ENCODE data around the gene DAAM2. TPM values are rescaled to one million over a fixed set of nuclear protein-coding genes. Genes with fewer than 3 reads are reported as not detected.

The DAAM2 gene
- polyA plus RNA-seq, 4 donors = 0.89 to 12.9 (median 7.6) TPM

DNA sequence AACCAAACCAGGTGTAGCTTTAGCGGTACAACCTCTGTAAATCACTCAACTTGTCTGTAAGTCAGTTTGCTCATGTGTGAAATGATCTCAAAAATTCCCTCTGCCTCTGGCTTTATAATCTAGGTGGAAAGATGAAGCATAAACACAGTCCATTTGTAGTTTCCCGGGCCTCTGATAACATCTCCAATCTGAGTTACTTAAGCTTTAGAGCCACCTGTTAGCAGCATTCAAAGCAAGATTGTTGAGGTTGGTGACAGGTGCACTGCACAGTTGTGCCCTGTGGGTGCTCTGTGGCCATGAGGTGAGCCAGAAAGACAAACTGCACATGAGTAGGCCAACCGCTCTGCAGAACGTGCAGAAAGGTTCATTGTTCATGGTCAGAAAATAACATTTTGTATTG is 88.4 kb downstream of the DAAM2 start:
- H3K27me3 ChIP-seq (ENCODE audit: control insufficient read depth in 3 of 3, insufficient read depth in 3 of 3, low read length in 3 of 3) = peaks cover 0 to 3% (median 0%) of the 10 kb centered on the region in 3 donors
- WGBS, 3 donors = 14 to 53% (median 19%) methylated on average over 4 of the region's 4 CpGs
- no peak overlapping the region for H3K27ac ChIP-seq (ENCODE audit: low read depth in 1 of 3, low read length in 2 of 3)
- H3K4me1 ChIP-seq (ENCODE audit: control insufficient read depth in 3 of 3, insufficient read depth in 2 of 3, low read depth in 1 of 3, low read length in 2 of 3) = peaks cover 0 to 6% (median 0%) of the 10 kb centered on the region in 3 donors
- peaks cover 0 to 7% (median 4%) of the 10 kb centered on the region in 3 donors for H3K36me3 ChIP-seq (ENCODE audit: control insufficient read depth in 3 of 3, insufficient read depth in 2 of 3, low read depth in 1 of 3, low read length in 3 of 3)
- no peaks in the 10 kb centered on the region for H3K9me3 ChIP-seq (ENCODE audit: control insufficient read depth in 2 of 2, insufficient read depth in 1 of 2, low read depth in 1 of 2, low read length in 1 of 2)
- DNase-seq (no peak), FAIRE-seq (no peak)
- no peak overlapping the region for H3K4me3 ChIP-seq (ENCODE audit: low read depth in 1 of 3, low read length in 3 of 3)

- Histone ChIP-seq H3K4me3 (ENCODE audit: low read depth in 1 of 3, low read length in 3 of 3) (no peak overlapping the region), H3K9me3 (ENCODE audit: control insufficient read depth in 2 of 2, insufficient read depth in 1 of 2, low read depth in 1 of 2, low read length in 1 of 2) (no peaks in the 10 kb centered on the region), H3K27ac (ENCODE audit: low read depth in 1 of 3, low read length in 2 of 3) (peak overlapping the region in 1 of 3 donors; percentile 3), H3K36me3 (ENCODE audit: control insufficient read depth in 3 of 3, insufficient read depth in 2 of 3, low read depth in 1 of 3, low read length in 3 of 3) (peaks cover 0 to 9% (median 4%) of the 10 kb centered on the region in 3 donors), H3K27me3 (ENCODE audit: control insufficient read depth in 3 of 3, insufficient read depth in 3 of 3, low read length in 3 of 3) (peaks cover 0 to 3% (median 0%) of the 10 kb centered on the region in 3 donors), H3K4me1 (ENCODE audit: control insufficient read depth in 3 of 3, insufficient read depth in 2 of 3, low read depth in 1 of 3, low read length in 2 of 3) (peaks cover 0 to 6% (median 0%) of the 10 kb centered on the region in 3 donors)
- FAIRE-seq (no peak), DNase-seq (no peak)
- WGBS, 3 donors = 69 to 84% (median 81%) methylated on average over 16 of the region's 16 CpGs
Observed at GRCh38 chr6:39881851-39882530, 89.8 kb downstream of the DAAM2 start.

- Histone ChIP-seq H3K27ac (ENCODE audit: low read depth in 1 of 3, low read length in 2 of 3) (peak overlapping the region in 1 of 3 donors; percentile 3), H3K36me3 (ENCODE audit: control insufficient read depth in 3 of 3, insufficient read depth in 2 of 3, low read depth in 1 of 3, low read length in 3 of 3) (peaks cover 0 to 9% (median 4%) of the 10 kb centered on the region in 3 donors), H3K4me3 (ENCODE audit: low read depth in 1 of 3, low read length in 3 of 3) (no peak overlapping the region), H3K9me3 (ENCODE audit: control insufficient read depth in 2 of 2, insufficient read depth in 1 of 2, low read depth in 1 of 2, low read length in 1 of 2) (no peaks in the 10 kb centered on the region), H3K4me1 (ENCODE audit: control insufficient read depth in 3 of 3, insufficient read depth in 2 of 3, low read depth in 1 of 3, low read length in 2 of 3) (peaks cover 0 to 10% (median 0%) of the 10 kb centered on the region in 3 donors), H3K27me3 (ENCODE audit: control insufficient read depth in 3 of 3, insufficient read depth in 3 of 3, low read length in 3 of 3) (peaks cover 0 to 3% (median 0%) of the 10 kb centered on the region in 3 donors)
- DNase-seq = peak in 1 of 2 donors; percentile 41
- 66 to 83% (median 77%) methylated on average over 8 of the region's 8 CpGs for WGBS, 3 donors
- no peak for FAIRE-seq
Observed at GRCh38 chr6:39882531-39882899, 90.3 kb downstream of the DAAM2 start.

DNA sequence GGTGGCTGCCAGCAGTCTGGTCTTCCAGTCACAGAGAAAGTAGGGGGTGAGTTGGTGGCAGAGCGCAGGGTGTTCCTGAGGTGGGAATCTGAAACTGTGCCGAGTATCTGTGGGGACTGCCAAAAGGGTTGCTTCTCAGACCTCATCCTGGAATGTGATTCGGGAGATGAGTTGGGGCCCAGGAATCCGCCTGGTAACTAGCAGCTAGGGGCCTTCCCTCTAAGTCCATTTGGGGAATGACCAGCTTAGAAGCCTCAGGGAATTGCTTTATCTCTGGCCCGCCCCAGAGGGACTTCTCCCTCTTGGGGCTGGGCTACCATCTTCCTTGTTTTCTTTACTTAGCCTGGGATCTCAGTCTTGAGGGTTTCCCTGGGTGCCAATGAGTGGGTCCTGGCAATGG is 92.5 kb downstream of the DAAM2 start:
- WGBS, 3 donors = 76 to 86% (median 79%) methylated on average over 5 of the region's 5 CpGs
- no peak overlapping the region for H3K4me3 ChIP-seq (ENCODE audit: low read depth in 1 of 3, low read length in 3 of 3)
- FAIRE-seq = no peak
- peak overlapping the region in 1 of 3 donors; percentile 30 for H3K27ac ChIP-seq (ENCODE audit: low read depth in 1 of 3, low read length in 2 of 3)
- H3K27me3 ChIP-seq (ENCODE audit: control insufficient read depth in 3 of 3, insufficient read depth in 3 of 3, low read length in 3 of 3) = peaks cover 0 to 3% (median 0%) of the 10 kb centered on the region in 3 donors
- no peak for DNase-seq
- no peaks in the 10 kb centered on the region for H3K9me3 ChIP-seq (ENCODE audit: control insufficient read depth in 2 of 2, insufficient read depth in 1 of 2, low read depth in 1 of 2, low read length in 1 of 2)
- H3K4me1 ChIP-seq (ENCODE audit: control insufficient read depth in 3 of 3, insufficient read depth in 2 of 3, low read depth in 1 of 3, low read length in 2 of 3) = peaks cover 0 to 16% (median 0%) of the 10 kb centered on the region in 3 donors
- H3K36me3 ChIP-seq (ENCODE audit: control insufficient read depth in 3 of 3, insufficient read depth in 2 of 3, low read depth in 1 of 3, low read length in 3 of 3) = peaks cover 0 to 7% (median 2%) of the 10 kb centered on the region in 3 donors

DNA sequence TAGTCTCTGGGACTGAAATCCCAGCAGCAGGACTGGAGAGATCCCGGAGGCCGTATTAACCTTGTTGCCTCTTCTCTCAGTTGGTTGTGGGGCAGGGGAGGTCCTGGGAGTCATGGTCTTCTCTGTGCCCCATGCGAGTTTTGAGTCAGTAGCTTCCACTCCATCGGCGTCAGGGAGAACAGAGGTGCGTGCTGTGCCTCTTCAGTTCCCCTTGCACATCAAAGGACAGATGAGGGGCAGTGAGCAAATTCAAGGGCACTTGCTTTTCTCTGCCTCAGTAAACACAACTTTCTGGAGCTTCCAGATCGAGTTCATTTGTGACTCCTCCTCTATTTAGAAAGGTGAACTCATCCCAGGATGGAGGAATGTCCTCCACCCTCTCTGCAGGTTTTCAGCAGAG is 93.5 kb downstream of the DAAM2 start:
- 81 to 84% (median 82%) methylated on average over 7 of the region's 7 CpGs for WGBS, 3 donors

DNA sequence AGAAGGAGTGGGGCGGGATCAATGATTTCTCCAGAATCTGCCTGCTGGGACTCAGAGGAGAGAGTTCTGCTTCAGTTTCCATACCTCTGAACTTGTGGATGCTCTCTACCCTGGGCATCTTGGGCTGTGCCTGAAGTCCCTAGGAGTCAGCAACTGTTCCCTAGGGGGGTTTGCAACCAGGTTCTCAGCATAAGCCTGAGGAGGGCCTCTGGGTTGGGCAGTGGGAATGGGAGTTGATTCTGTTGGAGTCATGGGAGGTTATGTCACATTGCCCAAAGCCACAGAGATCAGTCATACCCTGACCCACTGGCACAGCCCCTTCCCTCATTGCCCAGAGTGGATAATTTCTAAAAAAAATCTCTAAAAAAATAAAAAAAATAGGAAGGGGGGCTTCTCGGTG is 94.7 kb downstream of the DAAM2 start:
- no peak overlapping the region for H3K4me3 ChIP-seq (ENCODE audit: low read depth in 1 of 3, low read length in 3 of 3)
- peaks cover 0 to 16% (median 0%) of the 10 kb centered on the region in 3 donors for H3K4me1 ChIP-seq (ENCODE audit: control insufficient read depth in 3 of 3, insufficient read depth in 2 of 3, low read depth in 1 of 3, low read length in 2 of 3)
- no peak for DNase-seq
- H3K36me3 ChIP-seq (ENCODE audit: control insufficient read depth in 3 of 3, insufficient read depth in 2 of 3, low read depth in 1 of 3, low read length in 3 of 3) = peaks cover 0 to 11% (median 5%) of the 10 kb centered on the region in 3 donors
- H3K27ac ChIP-seq (ENCODE audit: low read depth in 1 of 3, low read length in 2 of 3) = peak overlapping the region in 1 of 3 donors; percentile 63
- H3K9me3 ChIP-seq (ENCODE audit: control insufficient read depth in 2 of 2, insufficient read depth in 1 of 2, low read depth in 1 of 2, low read length in 1 of 2) = no peaks in the 10 kb centered on the region
- peaks cover 0 to 3% (median 0%) of the 10 kb centered on the region in 3 donors for H3K27me3 ChIP-seq (ENCODE audit: control insufficient read depth in 3 of 3, insufficient read depth in 3 of 3, low read length in 3 of 3)
- no peak for FAIRE-seq
- WGBS, 3 donors = 47 to 91% (median 72%) methylated on average over 2 of the region's 2 CpGs

More for the DNA sequence above, 93.5 kb downstream of the DAAM2 start:
- H3K9me3 ChIP-seq (ENCODE audit: control insufficient read depth in 2 of 2, insufficient read depth in 1 of 2, low read depth in 1 of 2, low read length in 1 of 2) = no peaks in the 10 kb centered on the region
- H3K36me3 ChIP-seq (ENCODE audit: control insufficient read depth in 3 of 3, insufficient read depth in 2 of 3, low read depth in 1 of 3, low read length in 3 of 3) = peaks cover 0 to 7% (median 2%) of the 10 kb centered on the region in 3 donors
- H3K27me3 ChIP-seq (ENCODE audit: control insufficient read depth in 3 of 3, insufficient read depth in 3 of 3, low read length in 3 of 3) = peaks cover 0 to 3% (median 0%) of the 10 kb centered on the region in 3 donors
- no peak for DNase-seq
- peak overlapping the region in 1 of 3 donors; percentile 7 for H3K27ac ChIP-seq (ENCODE audit: low read depth in 1 of 3, low read length in 2 of 3)
- FAIRE-seq = no peak
- H3K4me1 ChIP-seq (ENCODE audit: control insufficient read depth in 3 of 3, insufficient read depth in 2 of 3, low read depth in 1 of 3, low read length in 2 of 3) = peaks cover 0 to 16% (median 0%) of the 10 kb centered on the region in 3 donors
- no peak overlapping the region for H3K4me3 ChIP-seq (ENCODE audit: low read depth in 1 of 3, low read length in 3 of 3)

DNA sequence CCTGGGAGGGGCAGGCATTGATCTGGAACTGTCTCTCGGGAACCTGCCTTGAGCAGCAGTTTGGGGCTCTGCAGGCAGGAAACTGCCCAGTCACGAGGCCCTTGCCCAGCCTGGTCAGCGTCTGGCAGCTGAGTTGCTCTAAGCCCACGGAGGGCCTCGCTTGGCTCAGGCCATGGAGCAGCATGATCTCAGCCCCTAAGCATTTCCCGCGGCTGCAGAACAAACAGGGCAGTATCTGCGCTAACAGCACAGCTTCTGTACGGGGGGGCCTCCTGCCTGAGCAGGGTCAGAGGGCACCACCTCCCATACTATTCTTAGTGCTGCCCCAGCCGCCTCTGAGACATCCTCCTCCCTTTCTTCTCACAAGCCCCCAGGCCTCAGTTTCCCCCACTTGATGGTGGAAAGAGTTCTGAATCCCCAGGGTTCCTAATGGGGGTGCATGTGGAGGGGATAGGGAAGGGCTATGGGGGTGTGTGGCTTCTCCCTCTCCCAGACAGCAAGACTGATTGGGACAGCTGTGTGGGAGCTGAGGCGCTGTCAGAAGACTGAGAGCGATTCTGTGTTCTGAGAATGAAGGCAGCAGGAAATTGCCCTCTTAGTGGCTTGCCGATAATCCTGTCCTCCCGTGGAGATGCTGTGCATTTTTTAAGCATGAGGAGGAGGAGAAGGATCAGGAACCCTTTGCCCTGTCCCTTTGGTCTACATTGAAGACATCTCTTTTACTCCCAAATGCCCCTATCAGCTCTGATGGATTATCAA is 95.7 kb downstream of the DAAM2 start:
- peak overlapping the region in 2 of 3 donors; percentile 28 to 63 for H3K27ac ChIP-seq (ENCODE audit: low read depth in 1 of 3, low read length in 2 of 3)

GRCh38 chr6:39889229-39889628 is 97.1 kb downstream of the DAAM2 start:
- Histone ChIP-seq H3K27me3 (ENCODE audit: control insufficient read depth in 3 of 3, insufficient read depth in 3 of 3, low read length in 3 of 3) (no peaks in the 10 kb centered on the region), H3K36me3 (ENCODE audit: control insufficient read depth in 3 of 3, insufficient read depth in 2 of 3, low read depth in 1 of 3, low read length in 3 of 3) (peaks cover 0 to 11% (median 5%) of the 10 kb centered on the region in 3 donors), H3K9me3 (ENCODE audit: control insufficient read depth in 2 of 2, insufficient read depth in 1 of 2, low read depth in 1 of 2, low read length in 1 of 2) (no peaks in the 10 kb centered on the region), H3K4me1 (ENCODE audit: control insufficient read depth in 3 of 3, insufficient read depth in 2 of 3, low read depth in 1 of 3, low read length in 2 of 3) (peaks cover 0 to 9% (median 0%) of the 10 kb centered on the region in 3 donors), H3K27ac (ENCODE audit: low read depth in 1 of 3, low read length in 2 of 3) (no peak overlapping the region), H3K4me3 (ENCODE audit: low read depth in 1 of 3, low read length in 3 of 3) (no peak overlapping the region)
- 73 to 74% (median 74%) methylated on average over 2 of the region's 2 CpGs for WGBS, 3 donors
- DNase-seq = no peak
- FAIRE-seq = no peak

More for the DNA sequence above, 95.7 kb downstream of the DAAM2 start:
- Histone ChIP-seq H3K36me3 (ENCODE audit: control insufficient read depth in 3 of 3, insufficient read depth in 2 of 3, low read depth in 1 of 3, low read length in 3 of 3) (peaks cover 0 to 11% (median 5%) of the 10 kb centered on the region in 3 donors), H3K4me3 (ENCODE audit: low read depth in 1 of 3, low read length in 3 of 3) (no peak overlapping the region), H3K4me1 (ENCODE audit: control insufficient read depth in 3 of 3, insufficient read depth in 2 of 3, low read depth in 1 of 3, low read length in 2 of 3) (peaks cover 0 to 12% (median 0%) of the 10 kb centered on the region in 3 donors), H3K9me3 (ENCODE audit: control insufficient read depth in 2 of 2, insufficient read depth in 1 of 2, low read depth in 1 of 2, low read length in 1 of 2) (no peaks in the 10 kb centered on the region), H3K27me3 (ENCODE audit: control insufficient read depth in 3 of 3, insufficient read depth in 3 of 3, low read length in 3 of 3) (peaks cover 0 to 3% (median 0%) of the 10 kb centered on the region in 3 donors)
- peak in 1 of 2 donors; percentile 67 for DNase-seq
- WGBS, 3 donors = 26 to 52% (median 48%) methylated on average over 14 of the region's 14 CpGs
- FAIRE-seq = no peak
